B cell (primary cell): ENCODE data around the gene CCDC78. TPM values are rescaled to one million over a fixed set of nuclear protein-coding genes. Genes with fewer than 3 reads are reported as not detected.
"Not testable (repeated sequence)": the region's sequence is repeated elsewhere in the genome, so short reads cannot be mapped to it uniquely, and the experiment has no call there.

ENCODE experiments used
- ATAC-seq: fragments of 200-7000 bp; cut with Tn5 transposase; one replicate; pipeline ENCODE4 v1.10.0; 2021; ENCODE audit warnings: low read depth, mild to moderate bottlenecking, moderate number of reproducible peaks, moderate library complexity
- CTCF ChIA-PET: fragments of 350-600 bp; sonication (Branson Sonifier 250); formaldehyde crosslinking; loops from one replicate; lab custom pipeline; 2021; ENCODE audit warnings: antibody characterized with exemption, inconsistent platforms; lab: Charles Lee
- POLR2A ChIA-PET: fragments of 350-600 bp; sonication (Branson Sonifier 250); formaldehyde crosslinking; loops from one replicate; lab custom pipeline; 2021; ENCODE audit warnings: antibody characterized with exemption; lab: Charles Lee
- DNase-seq: peaks from one replicate; pipeline ENCODE4 v3.0.0; 2013
- H2AFZ ChIP-seq: 2 replicates; pipeline ENCODE4 v1.6.1; 2012; ENCODE audit warnings: mild to moderate bottlenecking, low read depth, low read length; ENCODE audit not compliant: insufficient read depth, poor library complexity, severe bottlenecking
- H3K27ac ChIP-seq, 2 donors: 1 replicate in 1 of 2; 2 replicates in 1 of 2; pipeline ENCODE4 v1.5.1; 2012 to 2013; ENCODE audit warnings: low read length in 2 of 2, mild to moderate bottlenecking in 2 of 2, moderate library complexity in 1 of 2
- H3K27me3 ChIP-seq, 4 experiments: fragments of 200-600 bp in 1 of 4; sonication (generic) in 1 of 4; replicated peaks in 1 of 4; 1 replicate in 2 of 4; 2 replicates in 2 of 4; pipeline versions ENCODE4 v1.6.1 to v1.7.0; 2013 to 2016; ENCODE audit warnings: low read length in 3 of 4, mild to moderate bottlenecking in 2 of 4, mixed read lengths in 1 of 4, moderate library complexity in 1 of 4; ENCODE audit not compliant: insufficient read depth in 4 of 4, control insufficient read depth in 3 of 4; ENCODE audit errors: control extremely low read depth in 1 of 4
- H3K36me3 ChIP-seq, 2 experiments: replicated peaks in 1 of 2; 1 replicate in 1 of 2; 2 replicates in 1 of 2; pipeline versions ENCODE4 v1.6.1 to v1.7.1; 2013; ENCODE audit warnings: low read length in 1 of 2; ENCODE audit not compliant: insufficient read depth in 2 of 2, control insufficient read depth in 1 of 2; ENCODE audit errors: control extremely low read depth in 1 of 2, extremely low read depth in 1 of 2
- H3K4me1 ChIP-seq, 2 donors: fragments of 200-600 bp in 1 of 2; sonication (generic) in 1 of 2; 1 replicate in 1 of 2; 2 replicates in 1 of 2; pipeline versions ENCODE4 v1.5.1 to v1.6.1; 2013 to 2017; ENCODE audit warnings: low read length in 2 of 2; ENCODE audit not compliant: control insufficient read depth in 2 of 2, insufficient read depth in 2 of 2
- H3K4me2 ChIP-seq: replicated peaks from 2 replicates; pipeline ENCODE3; 2012; ENCODE audit warnings: mild to moderate bottlenecking, low read depth, low read length; ENCODE audit not compliant: poor library complexity, severe bottlenecking
- H3K4me3 ChIP-seq, 5 experiments: fragments of 200-600 bp in 1 of 5; sonication (generic) in 1 of 5; 1 replicate in 3 of 5; 2 replicates in 2 of 5; pipeline versions ENCODE4 v1.5.1 to v1.7.0; 2011 to 2016; ENCODE audit warnings: low read length in 4 of 5, mild to moderate bottlenecking in 4 of 5, low read depth in 2 of 5, control low read depth in 1 of 5, moderate library complexity in 1 of 5; ENCODE audit not compliant: insufficient read depth in 1 of 5; ENCODE audit errors: control extremely low read depth in 1 of 5, extremely low read depth in 1 of 5
- H3K79me2 ChIP-seq: fragments of 200-600 bp; sonication (generic); one replicate; pipeline ENCODE4 v1.6.0; 2016; ENCODE audit warnings: low read length; ENCODE audit not compliant: control insufficient read depth, insufficient read depth
- H3K9ac ChIP-seq: fragments of 200-600 bp; sonication (generic); 2 replicates; pipeline ENCODE4 v1.6.1; 2017; ENCODE audit warnings: mild to moderate bottlenecking, low read length, moderate library complexity
- H3K9me3 ChIP-seq, 3 donors: one replicate each; pipeline versions ENCODE4 v1.6.1 to v1.7.1; 2013; ENCODE audit warnings: low read length in 2 of 3; ENCODE audit not compliant: control insufficient read depth in 2 of 3, insufficient read depth in 1 of 3; ENCODE audit errors: control extremely low read depth in 1 of 3
- H4K20me1 ChIP-seq: 2 replicates; pipeline ENCODE4 v1.6.0; 2012; ENCODE audit warnings: mild to moderate bottlenecking, low read length; ENCODE audit not compliant: insufficient read depth, control insufficient read depth, poor library complexity, severe bottlenecking
- H3K27ac Mint-ChIP-seq: one replicate; pipeline ENCODE4 v1.8.0; 2021; ENCODE audit warnings: mixed read lengths
- H3K27me3 Mint-ChIP-seq: one replicate; pipeline ENCODE4 v1.8.0; 2021; ENCODE audit warnings: mixed read lengths
- H3K4me1 Mint-ChIP-seq: one replicate; pipeline ENCODE4 v1.8.0; 2021; ENCODE audit warnings: mixed read lengths
- H3K4me3 Mint-ChIP-seq: one replicate; pipeline ENCODE4 v1.8.0; 2021; ENCODE audit warnings: mixed read lengths
- H3K9me3 Mint-ChIP-seq: one replicate; pipeline ENCODE4 v1.8.0; 2022; ENCODE audit warnings: mixed read lengths; ENCODE audit not compliant: insufficient read depth
- CTCF ChIP-seq: fragments of 200-600 bp; IDR thresholded peaks from one replicate; pipeline ENCODE4 v1.8.0; 2022; ENCODE audit warnings: antibody characterized with exemption, mild to moderate bottlenecking
- EZH2 ChIP-seq: IDR thresholded peaks from 2 replicates; pipeline ENCODE4 v1.6.1; 2012; ENCODE audit warnings: borderline replicate concordance, low read depth, mild to moderate bottlenecking, moderate library complexity, low read length; ENCODE audit not compliant: insufficient read depth, poor library complexity, severe bottlenecking
- whole genome bisulfite sequencing: methylation state at CpG from one replicate; pipeline ENCODE4 v1.1.5; 2013; ENCODE audit warnings: missing lambda C conversion rate; ENCODE audit not compliant: insufficient coverage; 5-methylcytosine and 5-hydroxymethylcytosine counted together
- intact Hi-C: fragments of 100-400 bp; cut with micrococcal nuclease; formaldehyde crosslinking; loops from one replicate; pipeline ENCODE4 v1.10.0; 2022
- polyA plus RNA-seq: library from polyadenylated mRNA; depleted of rRNA; stranded (reverse); fragments of >200 nt; gene quantifications from 2 replicates; pipeline ENCODE4 v1.2.3, GENCODE V29; 2012
- total RNA-seq, 2 donors: library from RNA; stranded (reverse); fragments of 120-200 nt in 1 of 2; gene quantifications; 1 replicate in 1 of 2; 2 replicates in 1 of 2; pipeline versions ENCODE4 v1.2.3 to v1.2.4, GENCODE V29; 2013 to 2022

Gene CCDC78
- total and polyA plus RNA-seq, 2 donors (not counting 1 experiment from before 2014, with no cell fraction given), result 11.8 to 34.2 TPM

GRCh38 chr16:754656-755055 lies 28.4 kb upstream of the CCDC78 start:
- H3K36me3 ChIP-seq, result no peaks in the 10 kb centered on the region
- Mint-ChIP-seq H3K4me1 (peaks cover 1% of the 10 kb centered on the region), H3K27me3 (peaks cover 11% of the 10 kb centered on the region), H3K9me3 (peaks cover 3% of the 10 kb centered on the region), H3K27ac (no peak overlapping the region), H3K4me3 (no peak overlapping the region)
- no peaks in the 10 kb centered on the region for H4K20me1 ChIP-seq
- WGBS, result 5% methylated on average over 7 of the region's 11 CpGs
- intact Hi-C loops, result no loop called here
- H3K27me3 ChIP-seq, result peaks cover 0 to 2% (median 0%) of the 10 kb centered on the region in 4 experiments
- peaks cover 0 to 4% (median 0%) of the 10 kb centered on the region in 3 donors for H3K9me3 ChIP-seq
- H3K9ac ChIP-seq, result no peak overlapping the region
- DNase-seq, result no peak
- CTCF ChIA-PET, result no interaction called here
- H3K4me3 ChIP-seq, result no peak overlapping the region
- TF ChIP-seq EZH2 (no peak), CTCF (no peak)
- no peak for ATAC-seq
- peaks cover 4 to 6% of the 10 kb centered on the region in 2 donors for H3K4me1 ChIP-seq
- no peak overlapping the region for H3K27ac ChIP-seq
- H3K4me2 ChIP-seq, result no peak overlapping the region
- no peak overlapping the region for H2AFZ ChIP-seq
- POLR2A ChIA-PET, result interaction anchor here (0.7 kb wide), 1 partner anchor 185 kb away, joined by 3 read pairs; the partner anchor contains the start of gene PIGQ
- H3K79me2 ChIP-seq, result no peaks in the 10 kb centered on the region

DNA sequence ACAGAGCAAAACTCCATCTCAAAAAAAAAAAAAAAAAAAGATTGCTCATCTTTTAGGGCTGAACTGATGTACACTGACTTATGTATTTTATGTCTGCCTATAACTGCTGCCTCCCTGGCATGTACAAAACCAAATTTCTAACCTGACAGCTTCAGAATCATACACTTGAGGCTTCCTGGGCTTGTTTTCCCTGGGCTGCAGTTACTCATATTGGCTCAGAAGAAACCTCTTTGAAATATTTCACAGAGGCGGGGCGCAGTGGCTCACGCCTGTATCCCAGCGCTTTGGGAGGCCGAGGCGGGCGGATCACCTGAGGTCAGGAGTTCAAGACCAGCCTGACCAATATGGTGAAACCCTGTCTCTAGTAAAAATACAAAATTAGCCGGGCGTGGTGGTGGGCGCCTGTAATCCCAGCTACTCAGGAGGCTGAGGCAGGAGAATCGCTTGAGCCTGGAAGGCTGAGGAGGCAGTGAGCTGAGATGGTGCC lies 27.9 kb upstream of the CCDC78 start:
- H3K4me2 ChIP-seq, H3K36me3 ChIP-seq, H3K9ac ChIP-seq, H3K79me2 ChIP-seq, H3K4me1 ChIP-seq, H2AFZ ChIP-seq, DNase-seq, H3K27ac Mint-ChIP-seq, H3K9me3 ChIP-seq, H3K4me3 ChIP-seq, H3K9me3 Mint-ChIP-seq, H3K27ac ChIP-seq, H3K4me1 Mint-ChIP-seq, ATAC-seq, CTCF ChIA-PET, H3K4me3 Mint-ChIP-seq, intact Hi-C loops, H3K27me3 ChIP-seq, H4K20me1 ChIP-seq: not testable (repeated sequence)
- POLR2A ChIA-PET, result interaction anchor here (0.7 kb wide), 1 partner anchor 184 kb away, joined by 3 read pairs; the partner anchor contains the start of gene PIGQ
- H3K27me3 Mint-ChIP-seq, result peaks cover 11% of the 10 kb centered on the region
- 97% methylated on average over 11 of the region's 11 CpGs for WGBS
